ENCODE data around the gene GRAMD4. TPM values are rescaled to one million over a fixed set of nuclear protein-coding genes. Genes with fewer than 3 reads are reported as not detected.

GRAMD4 gene
- total RNA-seq, 1 experiment from 2014 or later = 18.4 TPM

DNA sequence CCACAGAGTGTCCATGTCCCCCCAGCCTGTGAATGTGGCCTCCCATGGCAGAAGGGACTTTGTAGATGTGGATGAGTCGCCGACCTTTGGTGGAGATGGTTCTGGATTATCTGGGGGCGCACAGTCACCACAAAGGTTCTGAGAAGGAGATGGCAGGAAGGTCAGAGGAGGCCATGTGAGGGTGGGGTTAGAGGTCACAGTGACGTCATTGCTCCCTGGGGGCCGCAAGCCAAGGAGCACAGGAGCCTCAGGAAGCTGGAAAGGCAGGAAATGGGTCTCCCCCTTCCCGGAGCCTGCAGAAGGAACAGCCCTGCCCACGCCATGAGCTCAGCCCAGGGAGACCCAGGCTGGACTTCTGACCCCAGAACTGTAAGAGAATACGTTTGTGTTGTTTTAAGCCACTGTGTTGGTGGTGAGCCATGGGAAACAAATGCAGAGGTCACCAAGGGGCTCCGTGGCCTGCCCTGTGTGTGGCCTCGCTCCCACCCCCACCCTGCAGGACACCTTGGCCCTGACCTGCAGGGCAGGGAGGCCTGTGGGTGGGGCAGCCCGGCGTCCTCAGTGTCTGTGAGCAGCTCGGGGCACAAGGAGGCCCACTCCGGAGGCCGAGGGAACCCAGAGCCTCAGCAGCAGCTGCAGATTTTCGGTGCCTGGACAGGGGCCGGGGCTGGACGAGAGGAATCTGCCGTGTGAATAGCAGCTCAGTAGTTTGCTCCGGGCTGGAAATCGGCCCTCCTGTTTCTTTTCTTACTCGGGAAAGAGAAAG, 32.1 kb downstream of the GRAMD4 start:
- no peaks in the 10 kb centered on the region for H3K27me3 ChIP-seq (replicated peaks; ENCODE audit: insufficient read depth, low read depth, low read length, poor library complexity)
- ChIA-PET CTCF (no interaction called here), POLR2A (ENCODE audit: low non-redundant PET) (no interaction called here)
- BruUV-seq (replicated peaks) = no TSS peak
- H3K36me3 ChIP-seq (ENCODE audit: insufficient read depth, low read length, poor library complexity, severe bottlenecking) = no peaks in the 10 kb centered on the region
- no peak for TF ChIP-seq EZH2 (IDR thresholded peaks at IDR 0.05; ENCODE audit: borderline replicate concordance, low read depth, low read length, poor library complexity, severe bottlenecking)
- TF ChIP-seq, protein P1, sequence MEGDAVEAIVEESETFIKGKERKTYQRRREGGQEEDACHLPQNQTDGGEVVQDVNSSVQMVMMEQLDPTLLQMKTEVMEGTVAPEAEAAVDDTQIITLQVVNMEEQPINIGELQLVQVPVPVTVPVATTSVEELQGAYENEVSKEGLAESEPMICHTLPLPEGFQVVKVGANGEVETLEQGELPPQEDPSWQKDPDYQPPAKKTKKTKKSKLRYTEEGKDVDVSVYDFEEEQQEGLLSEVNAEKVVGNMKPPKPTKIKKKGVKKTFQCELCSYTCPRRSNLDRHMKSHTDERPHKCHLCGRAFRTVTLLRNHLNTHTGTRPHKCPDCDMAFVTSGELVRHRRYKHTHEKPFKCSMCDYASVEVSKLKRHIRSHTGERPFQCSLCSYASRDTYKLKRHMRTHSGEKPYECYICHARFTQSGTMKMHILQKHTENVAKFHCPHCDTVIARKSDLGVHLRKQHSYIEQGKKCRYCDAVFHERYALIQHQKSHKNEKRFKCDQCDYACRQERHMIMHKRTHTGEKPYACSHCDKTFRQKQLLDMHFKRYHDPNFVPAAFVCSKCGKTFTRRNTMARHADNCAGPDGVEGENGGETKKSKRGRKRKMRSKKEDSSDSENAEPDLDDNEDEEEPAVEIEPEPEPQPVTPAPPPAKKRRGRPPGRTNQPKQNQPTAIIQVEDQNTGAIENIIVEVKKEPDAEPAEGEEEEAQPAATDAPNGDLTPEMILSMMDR (conservative IDR thresholded peaks at IDR 0.05; ENCODE audit: low read depth, low read length) = no peak
- H3K27ac ChIP-seq (ENCODE audit: low read depth, low read length, poor library complexity, severe bottlenecking) = no peak overlapping the region
- intact Hi-C loops (cut with micrococcal nuclease; ENCODE audit: unreplicated experiment) = no loop called here
- H3K9me3 ChIP-seq (ENCODE audit: low read depth, low read length, poor library complexity, severe bottlenecking) = no peaks in the 10 kb centered on the region
- no peaks in the 10 kb centered on the region for H3K4me1 ChIP-seq (ENCODE audit: insufficient read depth, low read length, poor library complexity, severe bottlenecking)
- no peak overlapping the region for H3K4me3 ChIP-seq (ENCODE audit: low read depth, low read length, poor library complexity, severe bottlenecking)
- DNase-seq (ENCODE audit: low spot score) = no peak

DNA sequence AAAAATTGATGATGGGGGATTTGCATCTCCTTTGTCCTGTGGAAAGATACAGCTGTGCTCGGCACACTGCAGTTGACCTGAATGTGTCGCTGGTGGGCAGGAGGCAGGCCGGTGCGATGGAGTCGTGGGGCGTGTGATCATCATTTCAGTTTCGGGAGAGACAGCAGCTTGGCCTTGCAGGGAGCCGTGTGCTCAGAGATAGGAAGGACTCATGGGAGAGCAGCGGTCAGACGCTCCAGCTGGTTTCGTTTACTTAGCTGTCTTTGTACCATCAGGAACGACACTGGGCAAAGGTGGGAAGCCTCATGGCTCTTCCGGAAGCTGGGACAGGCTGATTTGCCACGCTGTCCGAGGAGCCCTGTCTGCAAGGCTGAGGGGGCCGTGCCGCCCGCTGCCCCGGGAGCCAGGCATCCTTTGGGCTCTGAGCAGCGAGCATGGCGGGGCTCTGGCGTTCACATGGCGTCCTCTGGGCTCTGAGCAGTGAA, 32.7 kb downstream of the GRAMD4 start:
- no TSS peak for BruUV-seq (replicated peaks)
- Histone ChIP-seq H3K9me3 (ENCODE audit: low read depth, low read length, poor library complexity, severe bottlenecking) (no peaks in the 10 kb centered on the region), H3K4me3 (ENCODE audit: low read depth, low read length, poor library complexity, severe bottlenecking) (no peak overlapping the region), H3K4me1 (ENCODE audit: insufficient read depth, low read length, poor library complexity, severe bottlenecking) (no peaks in the 10 kb centered on the region), H3K27me3 (replicated peaks; ENCODE audit: insufficient read depth, low read depth, low read length, poor library complexity) (no peaks in the 10 kb centered on the region), H3K36me3 (ENCODE audit: insufficient read depth, low read length, poor library complexity, severe bottlenecking) (no peaks in the 10 kb centered on the region), H3K27ac (ENCODE audit: low read depth, low read length, poor library complexity, severe bottlenecking) (no peak overlapping the region)
- ChIA-PET POLR2A (ENCODE audit: low non-redundant PET) (no interaction called here), CTCF (no interaction called here)
- DNase-seq (ENCODE audit: low spot score) = no peak
- TF ChIP-seq EZH2 (IDR thresholded peaks at IDR 0.05; ENCODE audit: borderline replicate concordance, low read depth, low read length, poor library complexity, severe bottlenecking) = no peak
- TF ChIP-seq, protein P1 (conservative IDR thresholded peaks at IDR 0.05; ENCODE audit: low read depth, low read length) = no peak
- intact Hi-C loops (cut with micrococcal nuclease; ENCODE audit: unreplicated experiment) = no loop called here

DNA sequence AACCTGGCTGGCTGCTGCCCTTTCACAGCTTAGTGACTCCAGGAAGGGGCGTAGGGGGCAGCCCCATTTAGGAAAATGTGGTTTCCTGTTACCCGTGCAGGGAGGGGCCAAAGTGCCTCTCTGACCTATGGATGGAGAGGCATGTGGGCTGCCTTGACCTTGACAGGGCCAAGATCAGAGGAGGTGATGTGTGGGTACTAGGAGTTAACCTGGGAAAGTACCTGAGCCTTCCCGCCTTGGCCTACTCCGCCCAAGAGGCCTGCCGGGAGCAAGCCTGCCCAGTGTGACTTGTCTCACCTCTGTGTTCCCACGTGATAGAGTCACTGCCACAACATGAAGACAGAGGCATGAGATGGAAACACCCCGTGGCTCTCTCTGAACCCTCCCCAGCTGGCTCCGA, 33.4 kb downstream of the GRAMD4 start:
- no peak for TF ChIP-seq EZH2 (IDR thresholded peaks at IDR 0.05; ENCODE audit: borderline replicate concordance, low read depth, low read length, poor library complexity, severe bottlenecking)
- TF ChIP-seq, protein P1 (conservative IDR thresholded peaks at IDR 0.05; ENCODE audit: low read depth, low read length) = no peak
- ChIA-PET POLR2A (ENCODE audit: low non-redundant PET) (no interaction called here), CTCF (no interaction called here)
- Histone ChIP-seq H3K4me1 (ENCODE audit: insufficient read depth, low read length, poor library complexity, severe bottlenecking) (no peaks in the 10 kb centered on the region), H3K27ac (ENCODE audit: low read depth, low read length, poor library complexity, severe bottlenecking) (no peak overlapping the region), H3K36me3 (ENCODE audit: insufficient read depth, low read length, poor library complexity, severe bottlenecking) (no peaks in the 10 kb centered on the region), H3K4me3 (ENCODE audit: low read depth, low read length, poor library complexity, severe bottlenecking) (no peak overlapping the region), H3K9me3 (ENCODE audit: low read depth, low read length, poor library complexity, severe bottlenecking) (no peaks in the 10 kb centered on the region), H3K27me3 (replicated peaks; ENCODE audit: insufficient read depth, low read depth, low read length, poor library complexity) (no peaks in the 10 kb centered on the region)
- DNase-seq (ENCODE audit: low spot score) = no peak
- no TSS peak for BruUV-seq (replicated peaks)
- intact Hi-C loops (cut with micrococcal nuclease; ENCODE audit: unreplicated experiment) = no loop called here
